Measurements from ENCODE around the gene AGBL2. TPM values are rescaled to one million over a fixed set of nuclear protein-coding genes. Genes with fewer than 3 reads are reported as not detected.
A peak's percentile ranks its signal among the peaks of the same experiment; 100 is the strongest.

AGBL2 gene
- total and polyA plus RNA-seq, 2 donors (not counting 1 experiment from before 2014, with no cell fraction given), result 1.2 to 2.1 TPM

GRCh38 chr11:47725442-47726117 is 10.4 kb upstream of the AGBL2 start:
- no peak for TF ChIP-seq EZH2 (IDR thresholded peaks at IDR 0.05; ENCODE audit: low read length, missing control alignments)
- TF ChIP-seq, protein P1, sequence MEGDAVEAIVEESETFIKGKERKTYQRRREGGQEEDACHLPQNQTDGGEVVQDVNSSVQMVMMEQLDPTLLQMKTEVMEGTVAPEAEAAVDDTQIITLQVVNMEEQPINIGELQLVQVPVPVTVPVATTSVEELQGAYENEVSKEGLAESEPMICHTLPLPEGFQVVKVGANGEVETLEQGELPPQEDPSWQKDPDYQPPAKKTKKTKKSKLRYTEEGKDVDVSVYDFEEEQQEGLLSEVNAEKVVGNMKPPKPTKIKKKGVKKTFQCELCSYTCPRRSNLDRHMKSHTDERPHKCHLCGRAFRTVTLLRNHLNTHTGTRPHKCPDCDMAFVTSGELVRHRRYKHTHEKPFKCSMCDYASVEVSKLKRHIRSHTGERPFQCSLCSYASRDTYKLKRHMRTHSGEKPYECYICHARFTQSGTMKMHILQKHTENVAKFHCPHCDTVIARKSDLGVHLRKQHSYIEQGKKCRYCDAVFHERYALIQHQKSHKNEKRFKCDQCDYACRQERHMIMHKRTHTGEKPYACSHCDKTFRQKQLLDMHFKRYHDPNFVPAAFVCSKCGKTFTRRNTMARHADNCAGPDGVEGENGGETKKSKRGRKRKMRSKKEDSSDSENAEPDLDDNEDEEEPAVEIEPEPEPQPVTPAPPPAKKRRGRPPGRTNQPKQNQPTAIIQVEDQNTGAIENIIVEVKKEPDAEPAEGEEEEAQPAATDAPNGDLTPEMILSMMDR (conservative IDR thresholded peaks at IDR 0.05 in 1 of 2, IDR thresholded peaks at IDR 0.05 in 1 of 2; ENCODE audit: low read depth in 1 of 2, low read length in 2 of 2), result no peak
- Histone ChIP-seq H4K20me1 (ENCODE audit: control insufficient read depth, extremely low read depth, insufficient read depth, low read length) (no peaks in the 10 kb centered on the region), H3K27me3 (ENCODE audit: control insufficient read depth, insufficient read depth, low read length) (no peaks in the 10 kb centered on the region), H3K27ac (ENCODE audit: insufficient read depth, low read length) (no peak overlapping the region), H3K4me3 (replicated peaks in 1 of 4; ENCODE audit: control extremely low read depth in 1 of 4, insufficient read depth in 1 of 4, low read depth in 3 of 4, low read length in 4 of 4) (no peak overlapping the region), H3K4me2 (ENCODE audit: extremely low read depth, insufficient read depth, low read length) (no peak overlapping the region), H2AFZ (ENCODE audit: low read length) (no peak overlapping the region), H3K79me2 (ENCODE audit: control insufficient read depth, insufficient read depth, low read length) (no peaks in the 10 kb centered on the region), H3K4me1 (ENCODE audit: control insufficient read depth, extremely low read depth, insufficient read depth, low read length) (peaks cover 4% of the 10 kb centered on the region), H3K9ac (ENCODE audit: insufficient read depth, low read length) (no peak overlapping the region), H3K36me3 (ENCODE audit: control insufficient read depth, insufficient read depth, low read length) (peaks cover 12% of the 10 kb centered on the region), H3K9me3 (ENCODE audit: control insufficient read depth, insufficient read depth, low read depth, low read length) (no peaks in the 10 kb centered on the region)
- peak in 1 of 2 donors; percentile 60 for DNase-seq (ENCODE audit: low read depth in 2 of 2)

DNA sequence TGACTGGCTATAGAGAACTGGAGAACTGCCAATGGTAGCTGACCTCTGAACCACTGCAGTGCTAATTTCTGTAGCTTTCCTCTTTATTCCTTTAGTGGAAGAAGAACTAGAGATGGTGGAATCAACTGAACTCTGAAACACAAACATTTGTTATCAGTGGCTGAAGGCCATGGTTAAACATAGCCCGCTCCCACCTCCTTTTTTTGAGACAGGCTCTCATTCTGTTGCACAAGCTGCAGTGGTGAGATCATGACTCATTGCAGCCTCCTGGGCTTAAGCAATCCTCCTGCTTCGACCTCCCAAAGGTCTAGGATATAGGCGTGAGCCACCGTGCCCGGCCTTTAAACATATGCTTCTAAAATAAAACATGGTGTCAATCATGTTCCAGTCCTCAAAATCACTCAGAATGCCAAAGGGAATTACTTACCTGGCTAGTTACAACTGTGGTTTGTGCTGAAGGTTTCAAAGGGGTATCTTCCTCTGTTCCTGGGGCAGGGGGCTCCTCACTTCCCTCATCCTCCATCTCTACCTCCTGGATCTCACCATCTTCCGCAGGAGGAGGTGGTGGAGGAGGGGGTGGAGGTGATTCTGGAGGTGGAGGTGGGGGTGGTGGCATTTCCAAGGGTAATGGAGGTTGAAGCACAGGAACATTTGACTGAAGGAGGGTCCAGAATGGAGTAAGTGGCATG is 9.0 kb upstream of the AGBL2 start:
- peak; percentile 65 to 95 for DNase-seq (ENCODE audit: low read depth in 2 of 2)
- H3K4me3 ChIP-seq (replicated peaks in 1 of 4; ENCODE audit: control extremely low read depth in 1 of 4, insufficient read depth in 1 of 4, low read depth in 3 of 4, low read length in 4 of 4), result no peak overlapping the region
- no peaks in the 10 kb centered on the region for H3K9me3 ChIP-seq (ENCODE audit: control insufficient read depth, insufficient read depth, low read depth, low read length)
- no peak overlapping the region for H3K27ac ChIP-seq (ENCODE audit: insufficient read depth, low read length)
- TF ChIP-seq, protein P1 (conservative IDR thresholded peaks at IDR 0.05 in 1 of 2, IDR thresholded peaks at IDR 0.05 in 1 of 2; ENCODE audit: low read depth in 1 of 2, low read length in 2 of 2), result no peak
- TF ChIP-seq EZH2 (IDR thresholded peaks at IDR 0.05; ENCODE audit: low read length, missing control alignments), result no peak
- no peaks in the 10 kb centered on the region for H3K79me2 ChIP-seq (ENCODE audit: control insufficient read depth, insufficient read depth, low read length)
- H2AFZ ChIP-seq (ENCODE audit: low read length), result no peak overlapping the region
- no peak overlapping the region for H3K4me2 ChIP-seq (ENCODE audit: extremely low read depth, insufficient read depth, low read length)
- no peak overlapping the region for H3K9ac ChIP-seq (ENCODE audit: insufficient read depth, low read length)
- peaks cover 16% of the 10 kb centered on the region for H3K36me3 ChIP-seq (ENCODE audit: control insufficient read depth, insufficient read depth, low read length)
- H3K27me3 ChIP-seq (ENCODE audit: control insufficient read depth, insufficient read depth, low read length), result no peaks in the 10 kb centered on the region
- no peaks in the 10 kb centered on the region for H4K20me1 ChIP-seq (ENCODE audit: control insufficient read depth, extremely low read depth, insufficient read depth, low read length)
- peaks cover 4% of the 10 kb centered on the region for H3K4me1 ChIP-seq (ENCODE audit: control insufficient read depth, extremely low read depth, insufficient read depth, low read length)

- no peak overlapping the region for H3K27ac ChIP-seq (ENCODE audit: insufficient read depth, low read length)
- H3K4me2 ChIP-seq (ENCODE audit: extremely low read depth, insufficient read depth, low read length), result no peak overlapping the region
- no peak for DNase-seq (ENCODE audit: low read depth in 2 of 2)
- H2AFZ ChIP-seq (ENCODE audit: low read length), result no peak overlapping the region
- no peaks in the 10 kb centered on the region for H3K79me2 ChIP-seq (ENCODE audit: control insufficient read depth, insufficient read depth, low read length)
- no peaks in the 10 kb centered on the region for H4K20me1 ChIP-seq (ENCODE audit: control insufficient read depth, extremely low read depth, insufficient read depth, low read length)
- TF ChIP-seq EZH2 (IDR thresholded peaks at IDR 0.05; ENCODE audit: low read length, missing control alignments), result no peak
- TF ChIP-seq, protein P1 (conservative IDR thresholded peaks at IDR 0.05 in 1 of 2, IDR thresholded peaks at IDR 0.05 in 1 of 2; ENCODE audit: low read depth in 1 of 2, low read length in 2 of 2), result no peak
- no peak overlapping the region for H3K9ac ChIP-seq (ENCODE audit: insufficient read depth, low read length)
- no peaks in the 10 kb centered on the region for H3K9me3 ChIP-seq (ENCODE audit: control insufficient read depth, insufficient read depth, low read depth, low read length)
- peaks cover 17% of the 10 kb centered on the region for H3K36me3 ChIP-seq (ENCODE audit: control insufficient read depth, insufficient read depth, low read length)
- H3K4me3 ChIP-seq (replicated peaks in 1 of 4; ENCODE audit: control extremely low read depth in 1 of 4, insufficient read depth in 1 of 4, low read depth in 3 of 4, low read length in 4 of 4), result no peak overlapping the region
- peaks cover 4% of the 10 kb centered on the region for H3K4me1 ChIP-seq (ENCODE audit: control insufficient read depth, extremely low read depth, insufficient read depth, low read length)
- H3K27me3 ChIP-seq (ENCODE audit: control insufficient read depth, insufficient read depth, low read length), result no peaks in the 10 kb centered on the region
Measured at GRCh38 chr11:47723041-47723440, 7.9 kb upstream of the AGBL2 start.
